Activated CD4-positive, alpha-beta memory T cell treated with anti-CD3 and anti-CD28 coated beads for 36 hours (primary cell): ENCODE results near the gene MRPL21. TPM values are rescaled to one million over a fixed set of nuclear protein-coding genes. Genes with fewer than 3 reads are reported as not detected.
A peak's percentile ranks its signal among the peaks of the same experiment; 100 is the strongest.
"Not testable (repeated sequence)": the region's sequence is repeated elsewhere in the genome, so short reads cannot be mapped to it uniquely, and the experiment has no call there.

Source experiments
- CTCF ChIA-PET: fragments of 350-600 bp; sonication (Branson Sonifier 250); formaldehyde crosslinking; loops from one replicate; lab custom pipeline; 2021; ENCODE audit warnings: antibody characterized with exemption, inconsistent platforms; lab: Charles Lee
- POLR2A ChIA-PET: fragments of 350-600 bp; sonication (Branson Sonifier 250); formaldehyde crosslinking; loops from one replicate; lab custom pipeline; 2021; ENCODE audit warnings: antibody characterized with exemption; lab: Charles Lee
- DNase-seq: peaks from one replicate; pipeline ENCODE4 v3.0.0-alpha.2; 2020
- H3K27ac Mint-ChIP-seq: one replicate; pipeline ENCODE4 v1.8.0; 2021; ENCODE audit warnings: mixed read lengths
- H3K27me3 Mint-ChIP-seq: one replicate; pipeline ENCODE4 v1.8.0; 2021; ENCODE audit warnings: mixed read lengths
- H3K36me3 Mint-ChIP-seq: one replicate; pipeline ENCODE4 v1.8.0; 2021; ENCODE audit warnings: mixed read lengths
- H3K4me1 Mint-ChIP-seq: one replicate; pipeline ENCODE4 v1.8.0; 2021; ENCODE audit warnings: low read depth, mixed read lengths
- H3K4me3 Mint-ChIP-seq: one replicate; pipeline ENCODE4 v1.8.0; 2021; ENCODE audit warnings: mild to moderate bottlenecking, mixed read lengths
- H3K9me3 Mint-ChIP-seq: one replicate; pipeline ENCODE4 v1.8.0; 2021; ENCODE audit warnings: mixed read lengths
- intact Hi-C: fragments of 100-400 bp; cut with micrococcal nuclease; formaldehyde crosslinking; loops from one replicate; pipeline ENCODE4 v1.15.1; 2023
- total RNA-seq, 2 experiments: library from RNA; stranded (reverse); gene quantifications; one replicate each; pipeline ENCODE4 v1.2.3, GENCODE V29; 2021

Gene MRPL21
- total RNA-seq, 2 experiments from 2014 or later = 80.7 to 86.0 TPM

- no peak overlapping the region for H3K4me3 Mint-ChIP-seq
- peaks cover 5% of the 10 kb centered on the region for H3K9me3 Mint-ChIP-seq
- POLR2A ChIA-PET = no interaction called here
- H3K27ac Mint-ChIP-seq = no peak overlapping the region
- no peak for DNase-seq
- H3K36me3 Mint-ChIP-seq = peaks cover 1% of the 10 kb centered on the region
- peaks cover 17% of the 10 kb centered on the region for H3K27me3 Mint-ChIP-seq
- CTCF ChIA-PET = interaction anchor here (0.8 kb wide), 1 partner anchor 26 kb away, joined by 3 read pairs; no protein-coding TSS in a partner anchor
- H3K4me1 Mint-ChIP-seq = peaks cover 12% of the 10 kb centered on the region
- intact Hi-C loops = no loop called here
Observed at GRCh38 chr11:68868221-68868835, 35.3 kb downstream of the MRPL21 start.

- CTCF ChIA-PET = no interaction called here
- DNase-seq = no peak
- Mint-ChIP-seq H3K9me3 (peaks cover 7% of the 10 kb centered on the region), H3K27me3 (peaks cover 17% of the 10 kb centered on the region), H3K27ac (no peak overlapping the region), H3K36me3 (peaks cover 2% of the 10 kb centered on the region), H3K4me3 (no peak overlapping the region), H3K4me1 (peaks cover 12% of the 10 kb centered on the region)
- intact Hi-C loops = no loop called here
- POLR2A ChIA-PET = no interaction called here
Observed at GRCh38 chr11:68867066-68867465, 36.6 kb downstream of the MRPL21 start.

GRCh38 chr11:68865241-68865640 lies 38.4 kb downstream of the MRPL21 start:
- H3K27ac Mint-ChIP-seq = no peak overlapping the region

GRCh38 chr11:68863553-68864265 lies 39.9 kb downstream of the MRPL21 start:
- ChIA-PET POLR2A (no interaction called here), CTCF (no interaction called here)
- Mint-ChIP-seq H3K9me3 (peaks cover 7% of the 10 kb centered on the region), H3K27me3 (peaks cover 5% of the 10 kb centered on the region), H3K4me3 (no peak overlapping the region), H3K36me3 (peaks cover 2% of the 10 kb centered on the region), H3K27ac (no peak overlapping the region), H3K4me1 (peaks cover 2% of the 10 kb centered on the region)
- intact Hi-C loops = no loop called here
- DNase-seq = no peak

More at GRCh38 chr11:68865241-68865640, 38.4 kb downstream of the MRPL21 start:
- intact Hi-C loops = no loop called here
- CTCF ChIA-PET = no interaction called here
- Mint-ChIP-seq H3K27me3 (peaks cover 14% of the 10 kb centered on the region), H3K36me3 (peaks cover 2% of the 10 kb centered on the region), H3K4me1 (peaks cover 12% of the 10 kb centered on the region), H3K4me3 (no peak overlapping the region), H3K9me3 (peaks cover 7% of the 10 kb centered on the region)
- POLR2A ChIA-PET = no interaction called here
- no peak for DNase-seq

GRCh38 chr11:68862421-68862820 lies 41.2 kb downstream of the MRPL21 start:
- CTCF ChIA-PET = no interaction called here

GRCh38 chr11:68859123-68859522 lies 44.5 kb downstream of the MRPL21 start:
- H3K4me1 Mint-ChIP-seq = peaks cover 2% of the 10 kb centered on the region
- peaks cover 7% of the 10 kb centered on the region for H3K9me3 Mint-ChIP-seq
- intact Hi-C loops = no loop called here
- no peak for DNase-seq
- no peak overlapping the region for H3K27ac Mint-ChIP-seq
- no peak overlapping the region for H3K4me3 Mint-ChIP-seq
- ChIA-PET POLR2A (no interaction called here), CTCF (no interaction called here)
- H3K27me3 Mint-ChIP-seq = peaks cover 7% of the 10 kb centered on the region
- peaks cover 2% of the 10 kb centered on the region for H3K36me3 Mint-ChIP-seq

More at GRCh38 chr11:68862421-68862820, 41.2 kb downstream of the MRPL21 start:
- no peak for DNase-seq
- peaks cover 7% of the 10 kb centered on the region for H3K9me3 Mint-ChIP-seq
- H3K4me1 Mint-ChIP-seq = no peaks in the 10 kb centered on the region
- peaks cover 2% of the 10 kb centered on the region for H3K36me3 Mint-ChIP-seq
- no peak overlapping the region for H3K4me3 Mint-ChIP-seq
- H3K27ac Mint-ChIP-seq = no peak overlapping the region
- no peaks in the 10 kb centered on the region for H3K27me3 Mint-ChIP-seq
- POLR2A ChIA-PET = no interaction called here
- intact Hi-C loops = no loop called here

- ChIA-PET POLR2A (interaction anchor here (0.5 kb wide), 1 partner anchor 72 kb away, joined by 3 read pairs; no protein-coding TSS in a partner anchor), CTCF (interaction anchor here (0.9 kb wide), 1 partner anchor 13 kb away, joined by 3 read pairs; no protein-coding TSS in a partner anchor)
- intact Hi-C loops = no loop called here
- Mint-ChIP-seq H3K4me3 (no peak overlapping the region), H3K9me3 (no peaks in the 10 kb centered on the region), H3K36me3 (no peaks in the 10 kb centered on the region), H3K27ac (no peak overlapping the region), H3K4me1 (peaks cover 2% of the 10 kb centered on the region), H3K27me3 (peaks cover 18% of the 10 kb centered on the region)
- DNase-seq = no peak
Observed at GRCh38 chr11:68857037-68857586, 46.5 kb downstream of the MRPL21 start.

- H3K27me3 Mint-ChIP-seq = peaks cover 18% of the 10 kb centered on the region
- CTCF ChIA-PET = interaction anchor here (0.9 kb wide), 1 partner anchor 12 kb away, joined by 3 read pairs; no protein-coding TSS in a partner anchor
- H3K36me3 Mint-ChIP-seq, H3K27ac Mint-ChIP-seq, H3K9me3 Mint-ChIP-seq, H3K4me3 Mint-ChIP-seq, intact Hi-C loops, POLR2A ChIA-PET, DNase-seq, H3K4me1 Mint-ChIP-seq: not testable (repeated sequence)
Observed at GRCh38 chr11:68856425-68857030, 47.1 kb downstream of the MRPL21 start.

GRCh38 chr11:68855205-68855981 lies 48.2 kb downstream of the MRPL21 start:
- intact Hi-C loops = no loop called here
- ChIA-PET CTCF (interaction anchor here (1.4 to 1.6 kb wide), 2 partner anchors 11 to 58 kb away, joined by 3 to 8 read pairs; no protein-coding TSS in a partner anchor), POLR2A (no interaction called here)
- Mint-ChIP-seq H3K36me3 (no peaks in the 10 kb centered on the region), H3K4me1 (peaks cover 2% of the 10 kb centered on the region), H3K27ac (no peak overlapping the region), H3K4me3 (peak overlapping the region; percentile 41), H3K9me3 (no peaks in the 10 kb centered on the region), H3K27me3 (peaks cover 18% of the 10 kb centered on the region)
- DNase-seq = peak; percentile 14

- Mint-ChIP-seq H3K4me3 (no peak overlapping the region), H3K4me1 (peaks cover 2% of the 10 kb centered on the region), H3K9me3 (no peaks in the 10 kb centered on the region), H3K36me3 (no peaks in the 10 kb centered on the region), H3K27ac (no peak overlapping the region), H3K27me3 (peaks cover 18% of the 10 kb centered on the region)
- ChIA-PET POLR2A (no interaction called here), CTCF (interaction anchor here (1.4 to 1.6 kb wide), 2 partner anchors 10 to 57 kb away, joined by 3 to 8 read pairs; no protein-coding TSS in a partner anchor)
- intact Hi-C loops = no loop called here
- no peak for DNase-seq
Observed at GRCh38 chr11:68854273-68854958, 49.2 kb downstream of the MRPL21 start.

- intact Hi-C loops = no loop called here
- H3K27me3 Mint-ChIP-seq = peaks cover 19% of the 10 kb centered on the region
- CTCF ChIA-PET = interaction anchor here (1.2 to 1.5 kb wide), 2 partner anchors 9 to 268 kb away, joined by 4 to 6 read pairs; no protein-coding TSS in a partner anchor
- no peaks in the 10 kb centered on the region for H3K9me3 Mint-ChIP-seq
- H3K4me1 Mint-ChIP-seq = peaks cover 2% of the 10 kb centered on the region
- no peak overlapping the region for H3K4me3 Mint-ChIP-seq
- no peak overlapping the region for H3K27ac Mint-ChIP-seq
- POLR2A ChIA-PET = no interaction called here
- H3K36me3 Mint-ChIP-seq = no peaks in the 10 kb centered on the region
- DNase-seq = no peak
Observed at GRCh38 chr11:68852628-68853027, 51.0 kb downstream of the MRPL21 start.
